HG02678 (cell line): ENCODE data around the gene GPR34.
A peak's percentile ranks its signal among the peaks of the same experiment; 100 is the strongest.
"Not testable (repeated sequence)": the region's sequence is repeated elsewhere in the genome, so short reads cannot be mapped to it uniquely, and the experiment has no call there.

ENCODE experiments used
- ATAC-seq: cut with Tn5 transposase; IDR thresholded peaks from one replicate; pipeline ENCODE4 v1.9.1; 2021; ENCODE audit warnings: mild to moderate bottlenecking, moderate library complexity; ENCODE audit not compliant: unreplicated experiment

The GPR34 gene, protein sequence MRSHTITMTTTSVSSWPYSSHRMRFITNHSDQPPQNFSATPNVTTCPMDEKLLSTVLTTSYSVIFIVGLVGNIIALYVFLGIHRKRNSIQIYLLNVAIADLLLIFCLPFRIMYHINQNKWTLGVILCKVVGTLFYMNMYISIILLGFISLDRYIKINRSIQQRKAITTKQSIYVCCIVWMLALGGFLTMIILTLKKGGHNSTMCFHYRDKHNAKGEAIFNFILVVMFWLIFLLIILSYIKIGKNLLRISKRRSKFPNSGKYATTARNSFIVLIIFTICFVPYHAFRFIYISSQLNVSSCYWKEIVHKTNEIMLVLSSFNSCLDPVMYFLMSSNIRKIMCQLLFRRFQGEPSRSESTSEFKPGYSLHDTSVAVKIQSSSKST

DNA sequence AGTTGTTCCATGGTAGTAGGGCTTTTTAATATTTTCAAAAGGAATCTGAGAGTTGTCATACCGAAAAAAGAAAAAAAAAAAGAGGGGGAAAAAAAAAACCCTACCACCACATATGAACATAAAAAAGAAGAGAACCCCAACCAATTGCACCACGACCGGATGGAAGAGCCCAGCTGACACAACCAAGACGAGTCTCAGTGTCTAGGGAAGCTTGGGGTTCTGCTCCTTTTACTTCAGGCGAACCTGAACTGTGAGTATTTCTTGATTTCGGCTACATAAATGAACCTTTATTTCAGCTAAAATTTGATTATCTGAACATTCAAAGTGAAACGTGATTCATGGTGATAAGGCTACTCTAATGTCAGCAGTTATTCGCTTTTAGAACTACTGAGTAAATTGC, at the start of gene GPR34:
Gene GPR34 (plus strand): TSS at position 139 of the 400 bp plus-strand sequence. CDS start 6,661 bp downstream, outside the sequence.
- ATAC-seq, result peak; percentile 55

DNA sequence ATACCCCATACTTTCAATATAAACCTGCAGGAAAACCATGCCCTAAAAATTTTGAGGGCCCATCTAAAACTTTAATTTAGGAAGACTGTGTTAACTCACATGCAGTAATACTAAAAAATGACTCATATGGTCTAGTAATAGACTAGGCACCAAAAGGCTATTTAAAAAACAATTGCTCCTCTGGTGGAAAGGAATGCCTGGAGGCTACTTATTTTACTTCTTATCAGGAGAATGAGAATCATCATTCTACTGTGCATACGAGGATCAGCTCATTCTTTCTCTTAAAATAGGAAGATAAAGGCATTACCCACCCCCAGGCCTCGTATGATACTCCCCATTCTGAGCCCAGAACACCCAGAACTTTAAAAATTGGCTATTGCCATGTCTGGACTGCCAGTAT, 42.6 kb upstream of the GPR34 start:
- ATAC-seq, result not testable (repeated sequence)

DNA sequence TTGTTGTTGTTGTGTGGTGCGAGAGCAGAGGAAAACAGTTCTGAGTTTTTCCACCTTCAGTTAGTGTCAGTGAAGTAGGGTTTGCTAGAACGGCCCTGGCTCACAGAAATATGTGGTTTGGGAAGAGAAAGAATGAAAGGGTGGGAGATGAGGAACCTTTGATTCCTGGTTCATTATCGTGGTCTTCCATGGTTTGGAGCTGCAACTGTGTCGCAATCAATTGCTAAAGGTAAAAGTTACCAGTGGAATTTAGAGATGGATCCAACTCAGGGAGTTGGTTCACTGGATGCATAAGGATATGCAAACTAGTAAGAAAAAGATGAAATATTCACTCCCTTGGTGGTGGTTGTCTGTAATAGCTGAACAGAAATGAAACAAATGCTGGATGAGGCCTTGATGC, 35.6 kb upstream of the GPR34 start:
- ATAC-seq, result no peak

DNA sequence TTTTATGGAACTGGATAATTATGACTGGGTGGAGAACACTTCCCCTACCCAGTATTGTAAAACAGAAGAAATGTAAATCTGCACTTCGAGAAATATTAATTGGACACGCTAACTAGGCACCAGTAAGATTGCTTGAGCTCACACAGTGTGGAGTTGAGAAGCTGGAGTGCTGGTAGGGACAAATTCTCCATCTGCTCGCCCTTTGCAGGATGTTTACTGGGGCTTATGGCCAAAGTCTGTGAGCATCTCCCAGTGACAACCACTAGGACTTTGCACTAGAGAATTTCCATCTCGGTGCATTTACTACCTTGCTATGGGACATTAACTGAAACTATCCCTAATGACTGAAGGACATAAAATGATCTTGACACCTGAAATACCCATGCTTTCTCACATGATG, 33.7 kb upstream of the GPR34 start:
- no peak for ATAC-seq

DNA sequence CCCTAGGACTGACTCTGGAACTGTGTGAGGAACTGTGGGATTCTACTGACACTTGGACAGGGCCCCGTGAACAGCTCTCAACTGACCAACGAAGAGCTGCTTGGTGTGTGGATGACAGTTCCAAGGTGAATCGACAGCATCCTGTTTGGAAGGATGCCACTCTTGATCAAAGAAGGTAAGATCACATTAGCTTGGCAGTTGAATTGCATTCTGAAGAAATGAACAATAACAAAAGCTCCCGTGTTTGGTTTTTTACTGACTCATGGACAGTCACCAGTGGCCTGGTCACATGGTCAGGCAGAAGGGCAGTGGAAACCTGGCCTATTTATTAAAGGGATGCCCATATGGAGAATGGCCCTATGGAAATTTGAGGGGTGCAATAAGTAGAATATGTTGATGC, 33.1 kb upstream of the GPR34 start:
- ATAC-seq, result no peak

DNA sequence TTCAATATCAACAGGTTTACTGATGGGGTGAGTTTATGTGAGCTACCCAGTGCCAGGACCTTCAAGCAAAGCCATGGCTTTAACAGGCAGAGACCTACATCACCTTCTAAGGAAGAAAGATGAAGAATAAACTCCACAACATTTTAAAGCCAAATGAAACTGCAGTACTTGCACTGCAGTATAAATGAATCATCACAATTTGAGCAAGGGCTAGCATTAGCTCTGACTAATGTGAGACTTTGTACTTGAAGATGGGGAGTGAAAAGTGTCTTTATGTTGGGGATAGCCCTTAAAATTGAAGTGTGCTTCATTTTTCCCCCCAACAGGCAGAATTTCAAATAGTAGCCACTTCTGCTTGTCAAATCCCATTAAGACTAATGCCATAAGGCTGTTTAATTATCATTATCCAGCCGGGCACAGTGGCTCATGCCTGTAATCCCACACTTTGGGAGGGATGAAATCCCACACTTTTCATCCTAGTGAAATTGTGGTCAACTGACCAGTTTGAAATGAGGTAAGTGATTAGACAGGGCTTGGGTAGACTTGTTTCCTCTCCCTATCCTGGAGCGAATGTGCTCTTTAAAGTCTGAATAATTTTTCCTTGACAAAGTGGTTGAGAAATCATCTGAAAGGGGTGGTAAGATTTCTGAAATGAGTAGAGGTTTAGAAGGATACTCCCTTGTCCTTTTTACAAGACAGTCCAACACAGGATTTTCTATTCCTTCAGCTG, 27.2 kb upstream of the GPR34 start:
- ATAC-seq, result no peak

DNA sequence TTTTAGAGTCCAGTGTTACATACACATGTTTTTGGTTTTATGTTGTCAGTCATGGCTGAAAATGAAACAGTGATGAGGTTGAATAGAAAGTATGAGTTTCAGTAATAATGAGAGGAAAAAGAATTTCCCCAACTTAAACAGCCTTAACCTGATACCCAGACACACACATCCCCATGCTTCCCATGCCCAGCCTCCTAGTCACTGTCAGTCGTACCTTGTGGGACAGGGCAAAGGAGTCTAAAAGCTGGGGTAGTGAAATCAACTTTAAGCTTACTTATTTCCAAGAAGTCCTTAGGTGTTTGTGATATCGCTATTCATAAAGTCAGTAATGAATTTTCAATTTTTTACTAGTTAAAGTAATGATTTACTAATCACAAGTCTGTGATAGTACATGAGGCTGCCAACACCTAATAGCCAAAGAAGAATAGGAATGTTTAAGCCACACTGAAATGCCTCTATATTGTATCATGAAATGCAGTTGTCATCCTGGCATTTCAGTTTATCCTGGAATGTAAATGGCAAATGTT, 24.3 kb upstream of the GPR34 start:
- ATAC-seq, result peak; percentile 91

DNA sequence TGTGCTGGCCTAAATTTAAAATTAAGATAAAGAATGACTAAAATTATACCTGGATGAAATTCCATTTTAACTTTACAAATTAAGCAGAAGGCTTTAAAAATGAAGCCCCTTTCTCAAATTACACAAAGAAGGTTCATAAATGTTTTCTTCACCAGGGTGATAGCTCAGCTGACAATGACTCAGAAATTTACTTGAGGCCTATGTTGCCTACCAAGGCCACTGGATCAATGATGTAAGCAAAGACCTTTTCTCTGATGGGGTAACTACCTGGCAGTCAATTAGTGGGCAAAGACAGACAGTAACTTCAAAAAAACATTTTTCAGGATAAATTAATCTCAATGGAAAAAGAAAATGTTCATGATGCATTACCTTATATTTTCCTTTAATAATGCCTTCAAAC, 23.9 kb upstream of the GPR34 start:
- ATAC-seq, result no peak

DNA sequence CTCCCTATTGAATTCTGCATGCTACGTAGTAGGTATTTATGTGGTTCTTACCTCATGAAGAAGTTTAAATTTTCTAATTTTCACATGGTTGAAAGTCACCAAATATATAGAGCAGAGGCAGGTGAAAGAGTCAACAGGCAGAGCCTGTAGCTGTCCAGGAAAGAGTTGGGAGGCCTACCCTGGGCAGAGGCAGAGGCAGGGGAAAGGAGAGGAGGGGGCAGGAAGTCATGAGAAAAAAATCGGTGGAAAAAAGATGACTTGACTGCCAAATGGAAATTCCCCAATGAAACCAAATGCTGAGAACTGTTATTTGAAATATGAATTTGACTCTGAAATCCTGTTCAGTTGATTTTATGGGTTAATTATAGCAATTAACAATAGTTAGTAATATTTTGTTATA, 23.1 kb upstream of the GPR34 start:
- ATAC-seq, result no peak

DNA sequence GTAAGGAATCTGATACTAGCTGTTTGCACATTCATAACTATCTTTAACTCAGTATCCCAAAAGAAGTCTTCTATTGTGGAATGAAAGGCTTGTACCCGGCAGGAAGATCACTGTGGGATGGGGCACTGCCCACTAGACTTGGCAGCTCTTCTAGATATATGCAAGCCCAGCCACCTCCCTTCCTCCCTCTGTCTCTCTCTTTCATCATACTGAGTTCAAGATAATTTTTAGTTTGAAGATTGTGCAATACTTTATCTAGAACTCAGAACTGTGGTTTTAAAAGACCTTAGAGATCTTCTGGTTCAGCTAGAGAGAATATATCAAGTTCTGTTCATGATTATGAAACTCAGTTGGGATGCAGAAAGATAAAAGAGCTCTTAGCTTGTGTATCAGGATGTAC, 22.5 kb upstream of the GPR34 start:
- no peak for ATAC-seq

DNA sequence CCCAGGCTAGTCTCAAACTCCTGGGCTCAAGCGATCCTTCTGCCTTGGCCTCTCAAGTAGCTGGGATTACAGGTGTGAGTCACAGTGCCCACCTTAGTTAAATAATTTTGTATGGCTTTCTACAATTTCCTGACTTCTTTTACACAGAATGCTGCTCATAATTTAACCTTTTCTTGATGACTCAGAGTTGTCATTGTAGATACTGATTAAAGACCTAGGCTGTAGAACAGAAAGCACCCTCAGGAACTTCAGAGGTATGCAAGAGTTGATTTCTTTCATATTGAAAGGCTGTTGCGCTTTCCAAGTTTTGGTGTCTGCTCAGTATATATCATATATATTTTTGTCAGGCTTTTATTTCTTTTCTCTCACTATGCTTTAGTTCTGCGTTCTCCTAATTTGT, 21.1 kb upstream of the GPR34 start:
- no peak for ATAC-seq

DNA sequence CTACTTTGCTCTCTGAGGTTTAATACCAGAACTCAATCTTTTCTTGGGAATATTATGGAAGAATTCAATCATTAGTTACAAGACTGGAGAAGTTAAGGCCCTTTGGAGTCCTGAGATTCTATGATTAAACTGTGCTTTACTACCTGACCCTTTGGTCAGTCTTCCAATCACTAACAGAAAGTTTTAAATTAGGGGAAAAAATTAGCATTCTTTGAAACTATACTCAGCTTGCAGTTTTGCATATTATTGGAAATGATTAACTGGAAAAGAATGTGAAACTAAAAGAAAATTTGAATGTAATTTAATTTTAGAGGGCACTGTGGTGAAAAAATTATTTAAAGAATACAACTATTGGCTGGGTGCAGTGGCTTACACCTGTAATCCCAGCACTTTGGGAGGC, 18.7 kb upstream of the GPR34 start:
- no peak for ATAC-seq

DNA sequence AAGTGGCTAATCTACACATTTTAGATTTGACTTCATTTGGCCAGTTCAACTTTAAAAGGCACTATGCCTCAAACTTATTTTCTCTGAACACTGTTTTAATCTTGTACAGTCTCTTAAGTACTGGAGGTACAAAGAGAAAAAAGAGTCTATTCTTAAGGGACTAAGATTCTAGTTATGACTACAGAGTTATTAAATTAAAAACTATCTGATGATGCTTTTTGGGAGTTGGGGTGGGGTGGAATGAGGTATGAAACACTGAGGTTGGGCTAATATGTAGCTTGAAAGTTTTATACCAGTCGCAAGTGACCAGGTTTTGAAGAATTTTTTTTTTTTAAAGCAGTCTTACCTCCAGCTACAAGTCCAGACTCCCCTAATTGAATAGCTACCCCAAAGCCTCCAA, 17.7 kb upstream of the GPR34 start:
- peak; percentile 44 for ATAC-seq

DNA sequence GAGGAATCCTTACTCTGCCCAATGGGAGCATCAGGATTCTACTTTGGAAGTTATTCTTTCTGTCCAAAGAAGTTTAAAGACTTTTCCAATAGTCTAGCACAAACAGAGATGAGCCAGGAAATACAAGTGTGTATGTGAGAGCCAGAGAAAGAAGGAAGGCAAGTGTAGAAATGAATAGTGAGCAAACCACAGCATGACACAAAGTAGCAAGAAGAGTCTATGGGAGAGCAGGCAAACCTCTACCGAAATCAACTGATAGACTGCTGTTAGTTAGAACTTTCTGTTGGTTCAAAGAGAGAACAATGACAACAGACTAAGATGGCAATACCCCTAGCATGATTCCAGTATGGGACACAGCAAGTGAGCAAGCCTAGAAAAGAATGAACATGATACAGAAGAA, 16.1 kb upstream of the GPR34 start:
- no peak for ATAC-seq

DNA sequence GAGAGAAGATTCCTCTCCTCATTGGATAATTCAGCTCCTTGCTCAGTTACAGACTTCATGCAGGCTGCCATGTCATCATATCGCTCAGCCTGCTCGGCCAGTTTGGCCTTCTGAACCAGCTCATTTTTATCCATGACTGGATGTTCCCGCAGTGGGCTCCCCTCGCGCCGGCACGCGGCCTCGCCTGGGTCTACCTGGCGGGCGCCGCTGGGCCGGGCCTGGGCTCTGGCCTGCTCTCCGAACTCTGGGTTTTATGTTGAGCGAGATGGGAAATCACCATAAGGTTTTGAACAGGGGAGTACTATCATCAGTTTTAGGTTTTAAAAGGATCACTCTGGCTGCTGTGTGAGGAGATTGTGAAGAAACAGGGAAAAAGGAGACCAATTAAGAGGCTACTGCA, 12.4 kb upstream of the GPR34 start:
- not testable (repeated sequence) for ATAC-seq

DNA sequence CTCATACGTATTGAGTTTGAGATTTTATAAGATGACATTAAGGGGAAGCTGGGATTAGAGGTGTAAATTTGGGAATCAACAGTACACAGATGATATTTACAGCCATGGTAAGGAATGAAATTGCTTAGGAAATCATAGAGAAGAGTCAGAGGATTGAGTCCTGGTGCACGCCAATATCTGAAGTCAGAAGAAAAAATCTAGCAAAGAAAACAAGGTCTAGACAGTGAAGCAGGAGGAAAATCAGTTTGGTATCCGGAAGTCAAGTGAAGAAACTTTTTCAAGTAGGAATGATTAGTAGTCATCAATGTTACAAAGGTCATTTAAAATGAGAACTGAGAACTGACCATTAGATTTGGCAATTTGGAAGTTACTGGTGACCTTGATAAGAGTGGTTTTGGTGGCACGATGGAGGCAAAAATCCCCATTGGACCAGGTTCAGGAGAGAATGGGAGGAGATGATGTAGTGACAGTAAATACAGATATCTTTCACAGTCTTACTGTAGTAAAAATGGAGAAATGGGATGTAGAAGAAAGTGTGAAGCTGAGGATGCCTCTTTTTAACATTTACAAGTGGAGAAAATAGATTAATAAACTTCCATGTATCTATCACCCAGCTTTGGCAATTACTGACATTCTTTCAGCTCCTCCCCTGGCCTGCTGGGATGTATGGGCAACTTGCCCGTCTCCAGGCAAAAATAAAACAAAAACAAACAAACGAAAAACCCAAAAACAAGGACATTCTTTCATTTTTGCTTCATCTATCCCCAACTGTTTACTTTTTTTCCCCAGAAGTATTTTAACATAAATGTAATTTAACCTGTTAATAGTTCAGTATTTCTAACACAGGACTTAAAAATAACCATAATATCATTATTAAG, 11.4 kb upstream of the GPR34 start:
- ATAC-seq, result no peak

DNA sequence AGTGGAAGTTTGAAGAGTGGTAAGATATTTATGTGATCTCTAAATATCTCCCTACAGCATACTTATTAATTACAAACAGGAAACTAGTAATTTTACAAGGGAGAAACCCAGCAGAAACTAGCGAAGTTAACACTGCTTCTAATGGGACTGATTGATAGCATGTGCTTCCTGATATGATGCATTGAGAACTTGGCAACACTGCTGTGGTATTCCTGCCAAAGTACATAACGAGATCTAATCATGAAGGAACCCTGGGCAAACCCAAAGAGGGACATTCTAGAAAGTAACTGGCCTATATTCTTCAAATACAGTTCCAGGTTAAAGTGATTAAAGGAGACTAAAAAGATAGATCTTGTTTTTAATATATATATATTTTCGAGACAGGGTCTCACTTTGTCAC, 4.6 kb upstream of the GPR34 start:
- ATAC-seq, result no peak

DNA sequence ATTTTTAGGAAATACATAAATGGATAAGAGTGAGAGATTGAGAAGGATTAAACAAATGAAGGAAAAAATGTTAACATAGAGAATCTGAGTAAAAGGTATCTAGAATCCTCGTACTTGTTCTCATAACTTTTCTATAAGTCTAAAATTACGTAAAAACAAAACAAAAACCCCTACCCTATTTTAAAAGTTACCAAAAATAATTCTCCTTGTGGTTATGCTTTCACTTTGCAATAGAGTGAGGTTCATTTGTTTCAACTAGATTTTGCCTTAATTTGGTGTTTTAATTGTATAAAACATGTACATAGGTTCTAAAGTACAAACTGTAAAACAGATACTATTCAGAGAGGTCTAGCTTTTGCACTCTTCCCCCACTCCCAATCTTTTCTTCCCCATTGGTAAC, 3.8 kb upstream of the GPR34 start:
- no peak for ATAC-seq

DNA sequence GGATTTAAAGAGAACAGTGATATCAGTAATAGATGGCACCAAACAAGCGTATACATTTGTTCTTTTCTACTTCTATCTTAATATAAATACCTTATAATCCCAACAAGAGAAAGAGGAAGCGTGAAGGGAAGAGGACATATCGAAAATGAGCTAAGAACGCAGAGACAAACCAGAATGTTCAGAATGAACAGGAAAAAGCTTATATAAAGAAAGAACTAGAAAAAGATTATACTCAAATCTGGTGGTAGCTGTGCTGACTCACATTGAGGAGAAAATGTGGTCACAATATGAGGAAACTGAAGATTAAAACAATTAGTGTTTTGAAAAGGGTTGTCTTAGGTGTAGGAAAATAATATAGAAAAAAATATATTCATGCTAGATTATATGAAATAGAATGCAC, 2.0 kb upstream of the GPR34 start:
- no peak for ATAC-seq

DNA sequence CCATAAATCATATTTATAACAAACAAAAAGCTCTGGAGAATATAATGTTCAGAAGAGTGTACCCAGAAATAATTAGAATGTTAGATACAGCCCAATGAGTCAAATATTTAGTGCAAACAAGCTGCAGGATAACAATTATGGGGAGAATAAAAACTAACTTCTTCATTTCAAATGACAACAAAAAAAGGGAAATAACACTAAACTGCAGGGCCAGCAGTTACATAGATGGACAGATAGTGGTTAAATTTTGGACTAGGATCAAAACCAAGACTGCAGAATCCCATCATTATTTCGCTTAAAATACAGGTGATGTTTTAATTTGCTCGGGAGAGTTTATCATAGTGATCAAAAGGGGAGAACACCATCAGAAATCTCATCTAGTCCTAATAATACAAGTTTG, 617 bp upstream of the GPR34 start:
- no peak for ATAC-seq

DNA sequence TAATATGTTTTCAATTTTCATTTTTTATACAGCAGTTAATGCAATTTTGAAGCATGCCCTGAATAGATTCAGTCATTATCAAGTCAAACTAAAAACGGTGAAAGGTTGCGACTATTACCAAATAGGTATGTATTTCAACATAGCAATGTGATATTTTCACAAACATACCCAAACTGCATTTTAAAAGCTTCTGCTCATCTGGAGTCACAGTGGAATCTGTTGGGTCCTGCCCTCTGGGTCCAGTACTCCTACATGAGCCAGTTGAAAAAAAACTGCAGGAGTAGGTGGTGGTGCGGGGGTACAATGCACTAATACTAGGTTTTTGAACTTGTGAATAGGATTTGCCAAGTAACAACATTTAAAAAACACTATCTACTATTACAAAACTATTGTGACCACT, 938 bp downstream of the GPR34 start:
- ATAC-seq, result no peak
